HepG2 (cell line): ENCODE results near the gene PTPRN. TPM values are rescaled to one million over a fixed set of nuclear protein-coding genes. Genes with fewer than 3 reads are reported as not detected.

Experiments
- ATAC-seq: fragments of 200-7000 bp; cut with Tn5 transposase; 3 replicates; pipeline ENCODE4 v1.9.1; 2020; ENCODE audit warnings: mild to moderate bottlenecking, moderate library complexity
- BruUV-seq: library from RNA; stranded (reverse); fragments of 400-500 nt; replicated peaks from 2 replicates; lab custom pipeline; 2021; lab: Mats Ljungman, UMichigan
- CTCF ChIA-PET: fragments of 300-600 bp; formaldehyde crosslinking; extraction: SDS; loops from one replicate; lab custom pipeline; 2021; ENCODE audit warnings: low total read pairs, inconsistent platforms, low intra/inter-chr PET ratio; lab: Yijun Ruan, JAX
- POLR2A ChIA-PET: fragments of 350-600 bp; sonication (Branson Sonifier 250); formaldehyde crosslinking; loops from one replicate; lab custom pipeline; 2020; ENCODE audit warnings: antibody characterized with exemption, inconsistent platforms; lab: Yijun Ruan, JAX
- DNase-seq: peaks from one replicate; pipeline ENCODE4 v3.0.0-alpha.2; 2015; ENCODE audit warnings: low spot score
- FAIRE-seq: peaks from 3 replicates; lab custom pipeline; 2011; peaks lifted over from hg19 to GRCh38; lab: Jason Lieb, UNC
- H2AFZ ChIP-seq: one replicate; pipeline ENCODE4 v1.6.1; 2011; ENCODE audit warnings: low read length, inconsistent platforms
- H3K27ac ChIP-seq: fragments of 300-600 bp; 3 replicates; pipeline ENCODE4 v1.8.0; 2011; ENCODE audit warnings: mixed run types, mild to moderate bottlenecking, mixed read lengths, low read length, inconsistent platforms; ENCODE audit not compliant: insufficient read depth; ENCODE audit errors: extremely low read length
- H3K27me3 ChIP-seq, 2 experiments: fragments of 200-600 bp in 1 of 2; 2 replicates in 1 of 2; 3 replicates in 1 of 2; pipeline versions ENCODE4 v1.6.0 to v1.8.0; 2011; ENCODE audit warnings: low read length in 2 of 2, mild to moderate bottlenecking in 2 of 2, moderate library complexity in 2 of 2, inconsistent platforms in 1 of 2; ENCODE audit not compliant: insufficient read depth in 2 of 2, control insufficient read depth in 1 of 2
- H3K36me3 ChIP-seq, 2 experiments: fragments of 200-600 bp in 1 of 2; replicated peaks in 1 of 2; 2 replicates in 1 of 2; 3 replicates in 1 of 2; pipeline versions ENCODE4 v1.5.1 to v1.8.0; 2011; ENCODE audit warnings: low read length in 2 of 2, inconsistent platforms in 1 of 2; ENCODE audit not compliant: insufficient read depth in 2 of 2, control insufficient read depth in 1 of 2
- H3K4me1 ChIP-seq: 2 replicates; pipeline ENCODE4 v1.5.1; 2012; ENCODE audit warnings: low read length, inconsistent platforms; ENCODE audit not compliant: insufficient read depth
- H3K4me2 ChIP-seq: 2 replicates; pipeline ENCODE4 v1.6.0; 2011; ENCODE audit warnings: low read depth, low read length, inconsistent platforms
- H3K4me3 ChIP-seq, 3 experiments: fragments of 200-600 bp in 1 of 3; sonication (generic), shearing (Covaris generic) in 1 of 3; replicated peaks in 1 of 3; 2 replicates each; pipeline ENCODE4 v1.5.1; 2011 to 2016; ENCODE audit warnings: low read length in 3 of 3, inconsistent platforms in 2 of 3, low read depth in 2 of 3, mild to moderate bottlenecking in 2 of 3, control low read depth in 1 of 3, mixed read lengths in 1 of 3; ENCODE audit not compliant: insufficient read depth in 1 of 3
- H3K79me2 ChIP-seq: one replicate; pipeline ENCODE4 v1.6.1; 2011; ENCODE audit warnings: low read length, inconsistent platforms; ENCODE audit not compliant: insufficient read depth
- H3K9ac ChIP-seq: 2 replicates; pipeline ENCODE4 v1.6.0; 2011; ENCODE audit warnings: mild to moderate bottlenecking, low read depth, low read length, inconsistent platforms; ENCODE audit not compliant: insufficient read depth
- H3K9me3 ChIP-seq: 2 replicates; pipeline ENCODE4 v1.5.1; 2012; ENCODE audit warnings: mild to moderate bottlenecking, low read length
- H4K20me1 ChIP-seq: 2 replicates; pipeline ENCODE4 v1.6.0; 2011; ENCODE audit warnings: inconsistent platforms, mild to moderate bottlenecking, low read length, moderate library complexity; ENCODE audit not compliant: insufficient read depth
- MXI1 ChIP-seq: IDR thresholded peaks from 3 replicates; pipeline ENCODE4 v1.6.1; 2012; ENCODE audit warnings: low read depth, low read length, inconsistent platforms, borderline replicate concordance
- PPARG ChIP-seq: conservative IDR thresholded peaks from 2 replicates; pipeline ENCODE4 v1.6.1; 2016; ENCODE audit warnings: missing biosample characterization, missing genetic modification reagents
- TERF1 ChIP-seq: sonication (generic); formaldehyde crosslinking; IDR thresholded peaks from 2 replicates; pipeline ENCODE4 v1.8.0; 2022; ENCODE audit warnings: mild to moderate bottlenecking, missing genetic modification reagents, moderate library complexity
- ZC3H4 ChIP-seq: sonication (generic); formaldehyde crosslinking; IDR thresholded peaks from 2 replicates; pipeline ENCODE4 v1.4.0; 2020; ENCODE audit warnings: missing genetic modification reagents, borderline replicate concordance
- WGBS: methylation state at CpG from one replicate; pipeline ENCODE4 v1.1.6; 2017; ENCODE audit warnings: low lambda C conversion rate; 5-methylcytosine and 5-hydroxymethylcytosine counted together
- in situ Hi-C: cut with HindIII; loops from 2 replicates; pipeline ENCODE4 v1.10.0; 2017; ENCODE audit warnings: low pct_unique_long_range_greater_than_20kb; ENCODE audit not compliant: extremely low pct_ligation_motif_present
- intact Hi-C: fragments of 100-400 bp; cut with micrococcal nuclease; formaldehyde crosslinking; loops from one replicate; pipeline ENCODE4 v1.10.0; 2022; ENCODE audit not compliant: unreplicated experiment
- polyA plus RNA-seq, 8 experiments: library from polyadenylated mRNA; depleted of rRNA in 3 of 8; stranded (reverse) in 7 of 8; unstranded in 1 of 8; fragments of >200 nt; fragmentation: Illumina TruSeq in 4 of 8; extraction: Trizol in 4 of 8; gene quantifications; 2 replicates each; pipeline versions ENCODE4 v1.2.1 to v1.2.3, GENCODE V29; 2011 to 2016; ENCODE audit warnings: low read depth in 4 of 8, missing spikeins in 1 of 8, mixed read lengths in 1 of 8; ENCODE audit not compliant: insufficient read depth in 1 of 8
- total RNA-seq, 5 experiments: library from RNA; depleted of rRNA; stranded (reverse); fragments of >200 nt; fragmentation: Illumina TruSeq; extraction: Trizol; gene quantifications; 2 replicates each; pipeline ENCODE4 v1.2.3, GENCODE V29; 2016; ENCODE audit warnings: low read depth in 1 of 5

The PTPRN gene
- total and polyA plus RNA-seq, 2 of the 13 experiments (the other 11 are each of a cell fraction or from before 2014, with no cell fraction given), result 0.26 TPM; not detected in 1

DNA sequence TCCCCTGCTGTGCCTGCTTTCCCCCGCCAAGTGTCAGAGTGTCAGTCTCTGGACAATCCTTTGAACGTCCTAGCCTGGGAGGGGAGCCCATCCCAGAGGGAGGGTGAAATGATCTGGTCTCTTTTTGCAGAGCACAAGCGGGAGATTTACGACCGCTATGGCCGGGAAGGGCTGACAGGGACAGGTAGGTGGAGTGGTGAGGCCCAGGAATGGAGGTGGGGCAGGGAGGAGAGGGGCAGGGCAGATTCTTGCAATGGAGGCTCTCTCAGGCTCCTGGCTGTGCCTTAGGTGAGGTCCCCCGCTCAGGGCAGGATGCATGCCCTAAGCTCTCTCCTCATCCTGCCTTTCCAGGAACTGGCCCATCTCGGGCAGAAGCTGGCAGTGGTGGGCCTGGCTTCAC, 27.6 kb downstream of the PTPRN start (continued):
- TF ChIP-seq TERF1 (no peak), PPARG (CRISPR knock-in tag) (no peak)

DNA sequence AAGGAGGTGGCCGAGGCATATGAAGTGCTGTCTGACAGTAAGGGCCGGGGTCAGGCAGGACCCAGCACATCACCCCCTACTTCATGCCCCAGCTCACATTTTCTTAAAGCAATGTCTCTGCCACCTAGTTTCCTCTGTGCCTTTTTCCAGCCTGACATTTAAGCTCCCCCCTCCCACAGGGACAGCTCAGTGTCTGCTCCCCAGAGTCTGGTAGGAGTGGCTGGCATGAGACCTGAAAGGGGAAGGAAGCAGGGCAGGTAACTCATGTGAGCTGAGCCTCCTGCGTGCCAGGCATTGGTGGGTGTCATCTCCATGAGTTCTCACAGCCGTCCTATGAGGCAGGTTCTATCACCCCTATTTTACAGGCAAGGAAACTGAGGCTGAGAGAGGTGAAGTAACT, 28.6 kb downstream of the PTPRN start:
- Histone ChIP-seq H4K20me1 (no peaks in the 10 kb centered on the region), H3K79me2 (no peaks in the 10 kb centered on the region), H3K4me1 (peaks cover 27% of the 10 kb centered on the region), H3K27me3 (no peaks in the 10 kb centered on the region), H3K36me3 (peaks cover 4 to 10% of the 10 kb centered on the region in 2 experiments; a peak in 4 of 5 replicates), H3K9ac (no peak overlapping the region), H2AFZ (no peak overlapping the region), H3K4me2 (no peak overlapping the region), H3K4me3 (no peak overlapping the region), H3K9me3 (no peaks in the 10 kb centered on the region), H3K27ac (no peak overlapping the region)
- FAIRE-seq (no peak), DNase-seq (no peak), ATAC-seq (no peak)
- no TSS peak for BruUV-seq
- ChIA-PET CTCF (no interaction called here), POLR2A (interaction anchor here (1.2 to 3.3 kb wide), 3 partner anchors 12 to 73 kb away, joined by 3 to 29 read pairs (median 4); partner anchors contain the start of gene ZFAND2B)
- 100% methylated on average over 4 of the region's 4 CpGs for WGBS
- TF ChIP-seq MXI1, result 0 out of 3 replicates have a peak, but pooled peaks have one; percentile 25
- TF ChIP-seq ZC3H4 (CRISPR knock-in tag), result no peak
- intact Hi-C loops, result no loop called here
- in situ Hi-C loops, result no loop called here
